Stimulated activated CD4-positive, alpha-beta T cell treated with anti-CD3 and anti-CD28 coated beads, TNF-alpha, amount 100 ng/mL, for 4 hours (primary cell): ENCODE data around the gene ZNF440.
A peak's percentile ranks its signal among the peaks of the same experiment; 100 is the strongest.
"Not testable (repeated sequence)": the region's sequence is repeated elsewhere in the genome, so short reads cannot be mapped to it uniquely, and the experiment has no call there.

Source experiments
- DNase-seq, 3 experiments: peaks; one replicate each; pipeline ENCODE4 v3.0.0-alpha.2; 2020; ENCODE audit warnings: low read depth in 3 of 3

ZNF440 gene

GRCh38 chr19:11814029-11814699 lies at the start of gene ZNF440:
Gene ZNF440, plus strand, starts transcription at chr19:11814273. Its CDS starts 175 bp downstream, at chr19:11814448.
- peak; percentile 64 to 84 (median 71) for DNase-seq

- DNase-seq, result peak; percentile 82 to 95 (median 86)
Measured at GRCh38 chr19:11766597-11767591, 47.2 kb upstream of the ZNF440 start, which contains the start of gene ZNF441. Gene ZNF441, plus strand, starts transcription at chr19:11767000. Its CDS starts 194 bp downstream, at chr19:11767194.

GRCh38 chr19:11767633-11768133 lies 46.4 kb upstream of the ZNF440 start:
- DNase-seq, result no peak

- no peak for DNase-seq
Measured at GRCh38 chr19:11769995-11770394, 44.1 kb upstream of the ZNF440 start.

- DNase-seq, result not testable (repeated sequence)
Measured at GRCh38 chr19:11771520-11771919, 42.6 kb upstream of the ZNF440 start.

GRCh38 chr19:11776669-11777068 lies 37.4 kb upstream of the ZNF440 start:
- DNase-seq, result not testable (repeated sequence)

- DNase-seq, result no peak
Measured at GRCh38 chr19:11780431-11781020, 33.5 kb upstream of the ZNF440 start.

GRCh38 chr19:11781295-11782057 lies 32.6 kb upstream of the ZNF440 start:
- no peak for DNase-seq

GRCh38 chr19:11783767-11784166 lies 30.3 kb upstream of the ZNF440 start:
- no peak for DNase-seq

GRCh38 chr19:11784356-11784755 lies 29.7 kb upstream of the ZNF440 start:
- no peak for DNase-seq

GRCh38 chr19:11787536-11787935 lies 26.5 kb upstream of the ZNF440 start:
- no peak for DNase-seq

- DNase-seq, result no peak
Measured at GRCh38 chr19:11792942-11793341, 21.1 kb upstream of the ZNF440 start.

GRCh38 chr19:11797491-11797890 lies 16.6 kb upstream of the ZNF440 start:
- peak; percentile 36 to 64 (median 47) for DNase-seq

- peak; percentile 69 to 79 (median 70) for DNase-seq
Measured at GRCh38 chr19:11798391-11799330, 15.4 kb upstream of the ZNF440 start, which contains the start of gene ZNF491. Gene ZNF491, plus strand, starts transcription at chr19:11798523. Its CDS starts 7,431 bp downstream, at chr19:11805954.

- no peak for DNase-seq
Measured at GRCh38 chr19:11806354-11807098, 7.5 kb upstream of the ZNF440 start.

- no peak for DNase-seq
Measured at GRCh38 chr19:11807099-11807380, 7.0 kb upstream of the ZNF440 start.

- no peak for DNase-seq
Measured at GRCh38 chr19:11813703-11814028, 407 bp upstream of the ZNF440 start.

- no peak for DNase-seq
Measured at GRCh38 chr19:11814700-11815035, 595 bp downstream of the ZNF440 start.

- no peak for DNase-seq
Measured at GRCh38 chr19:11821474-11822109, 7.5 kb downstream of the ZNF440 start.
